ENCODE measurements around the gene CADPS. TPM values are rescaled to one million over a fixed set of nuclear protein-coding genes. Genes with fewer than 3 reads are reported as not detected.

The CADPS gene
- polyA plus RNA-seq, 1 experiment, result 0.12 TPM

- ChIA-PET POLR2A (no interaction called here), CTCF (no interaction called here)
- DNase-seq (ENCODE audit: low read depth, low spot score), result no peak
- TF ChIP-seq CTCF (IDR thresholded peaks at IDR 0.05; ENCODE audit: low read depth, low read length), result no peak
- Histone ChIP-seq H3K27ac (ENCODE audit: low read depth, low read length) (no peak overlapping the region), H3K9me3 (ENCODE audit: control insufficient read depth, insufficient read depth, low read length) (no peaks in the 10 kb centered on the region), H3K27me3 (ENCODE audit: control insufficient read depth, insufficient read depth, low read length) (no peaks in the 10 kb centered on the region), H3K4me3 (ENCODE audit: low read depth, low read length) (no peak overlapping the region)
Measured at GRCh38 chr3:62805580-62806277, 69.5 kb downstream of the CADPS start.

GRCh38 chr3:62805106-62805505 is 70.1 kb downstream of the CADPS start:
- no peak overlapping the region for H3K4me3 ChIP-seq (ENCODE audit: low read depth, low read length)
- no peak for TF ChIP-seq CTCF (IDR thresholded peaks at IDR 0.05; ENCODE audit: low read depth, low read length)
- H3K27ac ChIP-seq (ENCODE audit: low read depth, low read length), result no peak overlapping the region
- H3K27me3 ChIP-seq (ENCODE audit: control insufficient read depth, insufficient read depth, low read length), result no peaks in the 10 kb centered on the region
- no peaks in the 10 kb centered on the region for H3K9me3 ChIP-seq (ENCODE audit: control insufficient read depth, insufficient read depth, low read length)
- CTCF ChIA-PET, result no interaction called here
- DNase-seq (ENCODE audit: low read depth, low spot score), result no peak
- POLR2A ChIA-PET, result no interaction called here

- no peak for DNase-seq (ENCODE audit: low read depth, low spot score)
- ChIA-PET POLR2A (no interaction called here), CTCF (interaction anchor here (0.7 kb wide), 2 partner anchors 307 to 590 kb away, joined by 3 to 6 read pairs; no protein-coding TSS in a partner anchor)
- no peak for TF ChIP-seq CTCF (IDR thresholded peaks at IDR 0.05; ENCODE audit: low read depth, low read length)
- H3K27me3 ChIP-seq (ENCODE audit: control insufficient read depth, insufficient read depth, low read length), result no peaks in the 10 kb centered on the region
- no peak overlapping the region for H3K4me3 ChIP-seq (ENCODE audit: low read depth, low read length)
- no peak overlapping the region for H3K27ac ChIP-seq (ENCODE audit: low read depth, low read length)
- no peaks in the 10 kb centered on the region for H3K9me3 ChIP-seq (ENCODE audit: control insufficient read depth, insufficient read depth, low read length)
Measured at GRCh38 chr3:62803276-62803675, 71.9 kb downstream of the CADPS start.

- no peak for DNase-seq (ENCODE audit: low read depth, low spot score)
- TF ChIP-seq CTCF (IDR thresholded peaks at IDR 0.05; ENCODE audit: low read depth, low read length), result no peak
- Histone ChIP-seq H3K9me3 (ENCODE audit: control insufficient read depth, insufficient read depth, low read length) (no peaks in the 10 kb centered on the region), H3K4me3 (ENCODE audit: low read depth, low read length) (no peak overlapping the region), H3K27me3 (ENCODE audit: control insufficient read depth, insufficient read depth, low read length) (no peaks in the 10 kb centered on the region), H3K27ac (ENCODE audit: low read depth, low read length) (no peak overlapping the region)
- POLR2A ChIA-PET, result no interaction called here
- CTCF ChIA-PET, result no interaction called here
Measured at GRCh38 chr3:62798000-62798399, 77.2 kb downstream of the CADPS start.

GRCh38 chr3:62797132-62797531 is 78.1 kb downstream of the CADPS start:
- ChIA-PET CTCF (no interaction called here), POLR2A (no interaction called here)
- no peak for DNase-seq (ENCODE audit: low read depth, low spot score)
- Histone ChIP-seq H3K4me3 (ENCODE audit: low read depth, low read length) (no peak overlapping the region), H3K27ac (ENCODE audit: low read depth, low read length) (no peak overlapping the region), H3K9me3 (ENCODE audit: control insufficient read depth, insufficient read depth, low read length) (no peaks in the 10 kb centered on the region), H3K27me3 (ENCODE audit: control insufficient read depth, insufficient read depth, low read length) (no peaks in the 10 kb centered on the region)
- TF ChIP-seq CTCF (IDR thresholded peaks at IDR 0.05; ENCODE audit: low read depth, low read length), result no peak
